Measurements from ENCODE around the gene NDC1. TPM values are rescaled to one million over a fixed set of nuclear protein-coding genes. Genes with fewer than 3 reads are reported as not detected.

The NDC1 gene
- total and polyA plus RNA-seq, 10 donors: 5.2 to 18.2 (median 9.0) TPM

- 47 to 52% (median 50%) methylated on average over 7 of the region's 7 CpGs for WGBS, 5 donors
- intact Hi-C loops (cut with DNase I; ENCODE audit: low total_unique reads): no loop called here
- H3K36me3 ChIP-seq: peaks cover 0 to 90% (median 44%) of the 10 kb centered on the region in 6 donors
Measured at GRCh38 chr1:53862507-53862906, 24.4 kb upstream of the NDC1 start.

GRCh38 chr1:53860967-53861411, 22.9 kb upstream of the NDC1 start:
- DNase-seq: no peak
- H3K27me3 ChIP-seq (replicated peaks in 1 of 7): no peaks in the 10 kb centered on the region
- intact Hi-C loops (cut with DNase I; ENCODE audit: low total_unique reads): no loop called here
- H3K4me3 ChIP-seq: no peak overlapping the region
- peaks cover 0 to 90% (median 48%) of the 10 kb centered on the region in 6 donors for H3K36me3 ChIP-seq
- no peak for TF ChIP-seq POLR2A (IDR thresholded peaks at IDR 0.05)
- TF ChIP-seq CTCF (IDR thresholded peaks at IDR 0.05 in 8 of 11, conservative IDR thresholded peaks at IDR 0.05 in 3 of 11): peak in 10 of 11 experiments; percentile 34 to 82 (median 68)
- no peak for TF ChIP-seq POLR2AphosphoS5 (IDR thresholded peaks at IDR 0.05)
- H3K27ac ChIP-seq: no peak overlapping the region
- peaks cover 0 to 20% (median 4%) of the 10 kb centered on the region in 6 donors for H3K4me1 ChIP-seq
- H3K9me3 ChIP-seq: no peaks in the 10 kb centered on the region

More at GRCh38 chr1:53862507-53862906, 24.4 kb upstream of the NDC1 start:
- DNase-seq: no peak
- Histone ChIP-seq H3K4me3 (no peak overlapping the region), H3K4me1 (peaks cover 0 to 20% (median 4%) of the 10 kb centered on the region in 6 donors), H3K27me3 (replicated peaks in 1 of 7) (no peaks in the 10 kb centered on the region), H3K9me3 (no peaks in the 10 kb centered on the region), H3K27ac (no peak overlapping the region)
- TF ChIP-seq POLR2AphosphoS5 (IDR thresholded peaks at IDR 0.05) (no peak), CTCF (IDR thresholded peaks at IDR 0.05 in 8 of 11, conservative IDR thresholded peaks at IDR 0.05 in 3 of 11) (no peak), POLR2A (IDR thresholded peaks at IDR 0.05) (no peak)

DNA sequence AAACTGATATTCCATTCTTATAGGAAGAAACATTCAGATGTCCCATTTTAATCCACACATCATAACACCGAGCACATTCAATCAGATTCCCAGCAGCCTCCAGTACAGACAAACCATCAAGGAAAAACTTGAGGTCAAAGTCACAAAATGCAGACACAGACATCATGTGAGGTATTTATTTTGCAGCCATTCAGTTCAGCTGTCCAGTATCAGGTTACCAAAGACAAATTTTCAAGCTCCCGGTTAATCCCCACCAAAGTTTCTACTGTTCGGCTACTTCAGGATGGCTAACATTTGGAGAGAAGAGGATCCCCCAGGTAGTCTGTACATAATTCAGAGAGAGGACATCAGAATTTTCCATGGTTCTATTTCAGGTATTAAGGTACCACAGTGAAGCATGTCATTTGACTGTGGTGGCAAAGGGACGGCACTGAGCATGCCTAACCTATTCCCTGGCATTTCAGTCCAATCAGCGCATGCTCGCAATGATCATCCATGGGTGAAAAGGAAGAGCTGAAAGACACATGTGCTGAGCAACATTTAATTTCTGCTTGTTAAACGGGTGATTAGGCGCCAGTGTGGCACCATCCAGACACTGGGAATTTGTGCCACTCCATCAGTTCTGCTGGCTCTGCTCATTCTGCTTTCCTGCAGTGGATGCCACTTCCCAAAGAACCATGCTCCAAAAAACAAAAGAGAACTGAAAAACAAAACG, 13.6 kb upstream of the NDC1 start:
- TF ChIP-seq POLR2A (IDR thresholded peaks at IDR 0.05): no peak
- TF ChIP-seq CTCF (IDR thresholded peaks at IDR 0.05 in 8 of 11, conservative IDR thresholded peaks at IDR 0.05 in 3 of 11): no peak
- no peak for TF ChIP-seq POLR2AphosphoS5 (IDR thresholded peaks at IDR 0.05)
- no peak overlapping the region for H3K27ac ChIP-seq
- no peaks in the 10 kb centered on the region for H3K9me3 ChIP-seq
- H3K36me3 ChIP-seq: peaks cover 4 to 73% (median 55%) of the 10 kb centered on the region in 6 donors
- H3K4me3 ChIP-seq: no peak overlapping the region
- intact Hi-C loops (cut with DNase I; ENCODE audit: low total_unique reads): no loop called here
- DNase-seq: no peak
- 87 to 93% (median 92%) methylated on average over 9 of the region's 9 CpGs for WGBS, 5 donors
- H3K4me1 ChIP-seq: no peaks in the 10 kb centered on the region
- H3K27me3 ChIP-seq (replicated peaks in 1 of 7): no peaks in the 10 kb centered on the region

DNA sequence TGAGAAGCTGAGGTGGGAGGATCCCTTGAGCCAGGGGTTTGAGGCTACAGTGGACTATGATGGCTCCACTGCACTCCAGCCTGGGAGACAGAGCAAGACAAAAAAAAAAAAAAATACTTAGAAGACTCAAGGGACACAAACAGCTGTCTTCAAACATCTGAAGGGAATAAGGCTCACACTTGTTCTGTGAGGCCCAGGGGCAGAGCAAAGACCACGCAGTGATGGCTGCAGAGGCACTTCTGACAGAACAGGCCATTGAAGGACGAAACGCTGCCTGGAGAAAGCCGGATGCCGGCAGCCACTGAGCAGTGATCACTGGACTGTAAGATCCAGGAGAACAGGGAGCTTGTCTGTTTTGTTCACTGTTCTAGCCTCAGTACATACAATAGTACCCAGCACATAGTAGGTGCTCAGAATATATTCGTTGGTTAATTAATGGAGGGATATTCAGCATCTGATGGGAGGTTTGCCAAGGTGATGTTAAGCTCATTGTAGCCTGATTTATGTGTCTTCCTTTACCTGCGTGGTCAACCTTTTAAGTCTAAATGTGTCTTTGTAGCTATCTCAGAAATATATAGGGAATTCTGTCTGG, 12.1 kb upstream of the NDC1 start:
- Histone ChIP-seq H3K4me1 (no peaks in the 10 kb centered on the region), H3K27ac (no peak overlapping the region), H3K9me3 (no peaks in the 10 kb centered on the region), H3K36me3 (peaks cover 4 to 57% (median 40%) of the 10 kb centered on the region in 6 donors), H3K4me3 (no peak overlapping the region), H3K27me3 (replicated peaks in 1 of 7) (no peaks in the 10 kb centered on the region)
- intact Hi-C loops (cut with DNase I; ENCODE audit: low total_unique reads): no loop called here
- WGBS, 5 donors: 81 to 97% (median 88%) methylated on average over 7 of the region's 7 CpGs
- no peak for TF ChIP-seq CTCF (IDR thresholded peaks at IDR 0.05 in 8 of 11, conservative IDR thresholded peaks at IDR 0.05 in 3 of 11)
- TF ChIP-seq POLR2AphosphoS5 (IDR thresholded peaks at IDR 0.05): no peak
- TF ChIP-seq POLR2A (IDR thresholded peaks at IDR 0.05): no peak
- no peak for DNase-seq

All from spleen (tissue), 11 donors.